ENCODE measurements around the gene MTRFR.
A peak's percentile ranks its signal among the peaks of the same experiment; 100 is the strongest.
"Not testable (repeated sequence)": the region's sequence is repeated elsewhere in the genome, so short reads cannot be mapped to it uniquely, and the experiment has no call there.

Gene MTRFR

DNA sequence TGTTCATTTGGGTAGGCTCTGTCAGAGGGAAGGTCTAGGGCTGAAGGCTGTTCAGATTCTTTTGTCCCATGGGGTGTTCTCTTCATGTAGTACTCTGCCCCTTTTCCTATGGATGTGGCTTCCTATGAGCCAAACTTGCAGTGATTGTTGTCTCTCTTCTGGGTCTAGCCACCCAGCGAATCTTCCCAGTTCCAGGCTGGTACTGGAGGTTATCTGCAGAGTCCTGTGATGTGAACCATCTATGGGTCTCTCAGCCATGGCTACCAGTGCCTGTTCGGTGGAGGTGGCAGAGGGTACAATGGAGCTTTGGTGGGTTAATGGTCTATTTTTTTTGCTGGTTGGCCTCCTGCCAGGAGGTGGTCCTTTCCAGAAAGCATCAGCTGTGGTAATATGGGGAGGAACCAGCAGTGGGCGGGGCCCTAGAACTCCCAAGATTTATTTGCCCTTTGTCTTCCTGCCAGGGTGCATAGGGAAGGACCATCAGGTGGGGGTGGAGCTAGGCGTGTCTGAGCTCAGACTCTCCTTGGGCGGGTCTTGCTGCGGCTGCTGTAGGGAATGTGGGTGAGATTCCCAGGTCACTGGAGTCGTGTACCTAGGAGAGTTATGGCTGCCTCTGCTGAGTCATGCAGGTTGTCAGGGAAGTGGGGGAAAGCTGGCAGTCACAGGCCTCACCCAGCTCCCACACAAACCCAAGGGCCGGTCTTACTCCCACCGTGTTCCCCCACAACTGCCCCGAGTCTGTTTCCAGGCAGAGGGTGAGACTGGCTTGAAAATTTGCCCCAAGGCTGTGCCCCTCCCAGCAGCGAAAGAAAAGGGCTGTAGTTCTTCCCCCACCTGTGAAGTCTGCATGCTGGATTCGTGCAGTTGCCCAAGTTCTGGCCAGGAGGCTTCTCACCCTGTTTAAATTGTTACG, 17.5 kb downstream of the MTRFR start:
- DNase-seq, result peak; percentile 88

GRCh38 chr12:123251403-123252076, 18.3 kb downstream of the MTRFR start:
- DNase-seq, result no peak

GRCh38 chr12:123252365-123252764, 19.1 kb downstream of the MTRFR start:
- DNase-seq, result not testable (repeated sequence)

DNA sequence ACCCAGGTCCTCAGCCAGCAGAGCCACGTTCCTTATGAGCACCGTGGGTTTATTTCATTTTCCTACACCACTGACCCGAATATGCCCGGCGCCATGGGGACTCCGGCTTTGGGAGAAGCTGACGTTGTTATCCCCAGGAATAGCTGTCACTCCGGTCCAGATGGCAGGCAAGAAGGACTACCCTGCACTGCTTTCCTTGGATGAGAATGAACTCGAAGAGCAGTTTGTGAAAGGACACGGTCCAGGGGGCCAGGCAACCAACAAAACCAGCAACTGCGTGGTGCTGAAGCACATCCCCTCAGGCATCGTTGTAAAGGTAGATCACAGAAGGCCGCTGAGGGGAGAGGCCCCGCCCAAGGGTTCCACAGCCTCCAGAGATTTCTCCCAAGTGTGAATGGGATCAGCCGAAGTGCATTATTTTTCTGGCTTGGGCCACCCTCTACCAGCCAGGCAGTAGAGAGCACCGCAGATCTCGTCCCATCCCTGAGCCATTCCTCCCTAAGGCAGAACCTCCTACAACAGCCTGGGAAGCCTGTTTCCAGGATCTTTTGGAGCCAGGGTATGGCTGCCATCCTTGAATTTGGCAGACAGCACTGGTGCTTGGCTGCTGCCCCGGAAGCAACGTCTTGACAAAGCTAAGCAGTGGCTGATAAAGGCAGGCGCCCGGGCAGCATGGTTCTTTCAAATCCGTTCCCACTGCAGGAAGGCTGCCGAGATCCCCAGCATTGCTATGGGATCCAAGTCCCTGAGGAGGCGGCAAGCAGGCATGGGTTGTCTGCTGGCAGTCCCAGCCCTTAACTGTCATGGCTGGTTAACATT, 20.6 kb downstream of the MTRFR start:
- no peak for DNase-seq

DNA sequence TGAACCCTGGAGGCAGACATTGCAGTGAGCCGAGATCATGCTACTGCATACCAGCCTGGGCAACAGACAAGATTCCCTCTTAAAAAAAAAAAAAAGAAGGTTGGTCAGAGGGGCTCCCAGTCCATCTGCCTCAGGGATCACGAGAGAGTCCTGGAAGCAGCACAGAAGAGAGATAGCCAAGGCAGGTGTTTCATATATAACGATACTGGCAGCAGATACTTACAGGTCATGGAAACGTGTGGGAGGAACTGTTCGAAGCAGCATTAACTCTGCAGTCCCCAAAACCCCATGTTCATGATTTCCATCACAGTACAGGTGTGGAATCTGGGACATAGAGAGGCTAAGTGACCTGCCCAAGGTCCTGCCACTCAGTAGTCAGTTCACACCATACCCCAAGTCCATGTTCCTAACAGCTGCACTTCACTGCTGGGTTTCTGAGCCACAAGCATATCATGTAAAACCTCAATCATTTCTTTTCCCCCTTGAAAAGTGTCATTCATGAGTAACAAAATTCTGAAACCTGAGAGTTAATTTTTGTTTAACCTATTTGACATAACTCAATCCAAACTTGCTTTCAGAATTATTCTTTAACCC, 21.7 kb downstream of the MTRFR start:
- no peak for DNase-seq

- DNase-seq, result no peak
Measured at GRCh38 chr12:123258593-123258992, 25.4 kb downstream of the MTRFR start.

DNA sequence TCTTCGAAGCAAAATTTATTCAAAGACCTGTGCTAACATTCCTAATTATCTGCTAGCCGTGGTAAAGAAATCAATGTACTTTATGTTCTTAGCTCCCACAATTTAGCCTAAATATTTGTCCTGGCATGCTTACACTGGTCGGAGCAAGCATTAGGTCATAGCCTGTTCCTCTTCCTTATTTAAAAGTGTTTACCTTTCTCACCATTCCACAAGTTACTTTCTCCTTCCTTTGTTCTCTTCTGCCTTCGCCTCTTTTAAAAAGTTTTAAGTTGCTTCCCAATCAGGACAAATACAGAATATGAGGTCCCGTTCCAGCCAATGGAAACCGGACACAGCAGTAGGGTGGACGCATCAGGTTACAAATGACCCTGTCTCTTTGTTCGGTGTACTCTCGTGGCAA, 26.8 kb downstream of the MTRFR start:
- DNase-seq, result no peak

DNA sequence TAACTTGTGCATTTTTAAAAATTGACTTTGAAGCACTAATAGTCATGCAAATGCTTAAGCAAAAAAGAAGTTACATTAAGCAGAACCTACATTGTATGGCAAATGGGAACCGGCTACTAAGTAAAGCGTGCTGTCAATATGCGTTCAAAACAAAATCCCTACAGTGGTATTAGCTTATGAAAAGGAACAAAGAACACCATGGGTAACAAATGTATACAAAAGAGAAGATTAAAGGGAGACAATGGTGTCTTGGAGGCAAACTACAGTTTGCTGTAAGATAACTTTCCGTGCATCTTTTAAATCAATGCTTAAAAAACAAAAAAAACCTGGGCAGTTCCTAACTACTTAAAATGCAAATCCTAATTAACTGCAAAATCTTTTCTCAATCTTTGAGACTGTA, 28.0 kb downstream of the MTRFR start:
- no peak for DNase-seq

GRCh38 chr12:123263196-123263817, 30.1 kb downstream of the MTRFR start:
- no peak for DNase-seq

GRCh38 chr12:123264642-123265041, 31.4 kb downstream of the MTRFR start:
- DNase-seq, result no peak

GRCh38 chr12:123265851-123266678, 32.8 kb downstream of the MTRFR start:
- DNase-seq, result no peak

- DNase-seq, result no peak
Measured at GRCh38 chr12:123266679-123267277, 33.5 kb downstream of the MTRFR start.

- DNase-seq, result no peak
Measured at GRCh38 chr12:123267335-123267920, 34.2 kb downstream of the MTRFR start.

GRCh38 chr12:123267991-123268843, 35.0 kb downstream of the MTRFR start:
- peak; percentile 31 for DNase-seq

GRCh38 chr12:123268850-123269249, 35.6 kb downstream of the MTRFR start:
- DNase-seq, result no peak

GRCh38 chr12:123269395-123269892, 36.2 kb downstream of the MTRFR start:
- DNase-seq, result no peak

DNA sequence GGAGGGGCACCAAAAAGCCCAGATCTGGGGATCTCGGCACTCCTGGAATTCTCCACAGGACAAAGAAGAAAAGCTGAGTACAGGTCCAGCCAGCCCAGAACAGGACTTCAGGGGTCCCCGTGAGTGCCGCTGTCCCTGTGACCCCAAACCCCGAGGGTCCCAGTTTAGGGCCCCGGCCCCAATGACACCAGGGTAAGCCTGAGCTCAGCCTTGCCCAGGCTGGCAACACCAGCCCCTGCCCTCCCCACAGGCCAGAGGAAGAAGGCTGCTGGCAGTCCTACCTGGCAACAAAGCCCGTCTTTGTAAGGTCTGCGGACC, 36.6 kb downstream of the MTRFR start:
- no peak for DNase-seq

- no peak for DNase-seq
Measured at GRCh38 chr12:123270214-123271000, 37.2 kb downstream of the MTRFR start.

Data from NCI-H510A (cell line).